ENCODE data around the gene DEF6. TPM values are rescaled to one million over a fixed set of nuclear protein-coding genes. Genes with fewer than 3 reads are reported as not detected.
"Not testable (repeated sequence)": the region's sequence is repeated elsewhere in the genome, so short reads cannot be mapped to it uniquely, and the experiment has no call there.

DEF6 gene
- total RNA-seq, 2 donors from 2014 or later = 8.1 to 12.5 TPM

DNA sequence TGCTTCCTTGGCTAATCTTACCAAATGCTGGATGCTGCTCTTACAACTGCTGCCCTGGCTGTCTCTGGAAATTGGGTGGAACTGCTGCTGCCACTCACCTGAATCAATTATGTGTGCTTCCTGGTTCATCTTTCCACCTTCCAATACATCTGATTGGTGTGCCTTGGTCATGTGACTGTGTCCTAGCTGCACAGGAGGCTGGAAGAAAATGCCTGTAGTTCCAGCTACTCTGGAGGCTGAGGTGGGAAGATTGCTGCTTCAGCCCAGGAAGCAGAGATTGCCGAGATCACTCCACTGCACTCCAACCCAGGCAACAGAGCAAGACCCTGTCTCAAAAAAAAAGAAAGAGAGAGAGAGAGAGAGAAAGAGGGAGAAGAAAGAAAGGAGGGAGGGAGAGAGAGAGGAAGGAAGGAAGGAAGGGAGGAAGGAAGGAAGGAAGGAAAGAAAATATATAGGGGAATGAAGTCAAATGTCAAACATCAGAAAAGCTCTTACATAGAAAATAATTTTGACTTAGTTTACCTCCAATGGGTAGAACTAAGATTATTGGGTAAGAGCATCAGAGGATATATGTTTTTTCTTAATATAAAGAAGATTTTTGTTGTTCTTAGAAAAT, 30.6 kb downstream of the DEF6 start:
- Histone ChIP-seq H3K27me3 (no peaks in the 10 kb centered on the region), H3K4me3 (no peak overlapping the region), H3K9ac (ENCODE audit: low read depth in 2 of 2, low read length in 2 of 2) (no peak overlapping the region), H3K9me3 (no peaks in the 10 kb centered on the region), H3K4me1 (no peaks in the 10 kb centered on the region), H3K36me3 (no peaks in the 10 kb centered on the region), H3K27ac (no peak overlapping the region)
- TF ChIP-seq, protein P1, sequence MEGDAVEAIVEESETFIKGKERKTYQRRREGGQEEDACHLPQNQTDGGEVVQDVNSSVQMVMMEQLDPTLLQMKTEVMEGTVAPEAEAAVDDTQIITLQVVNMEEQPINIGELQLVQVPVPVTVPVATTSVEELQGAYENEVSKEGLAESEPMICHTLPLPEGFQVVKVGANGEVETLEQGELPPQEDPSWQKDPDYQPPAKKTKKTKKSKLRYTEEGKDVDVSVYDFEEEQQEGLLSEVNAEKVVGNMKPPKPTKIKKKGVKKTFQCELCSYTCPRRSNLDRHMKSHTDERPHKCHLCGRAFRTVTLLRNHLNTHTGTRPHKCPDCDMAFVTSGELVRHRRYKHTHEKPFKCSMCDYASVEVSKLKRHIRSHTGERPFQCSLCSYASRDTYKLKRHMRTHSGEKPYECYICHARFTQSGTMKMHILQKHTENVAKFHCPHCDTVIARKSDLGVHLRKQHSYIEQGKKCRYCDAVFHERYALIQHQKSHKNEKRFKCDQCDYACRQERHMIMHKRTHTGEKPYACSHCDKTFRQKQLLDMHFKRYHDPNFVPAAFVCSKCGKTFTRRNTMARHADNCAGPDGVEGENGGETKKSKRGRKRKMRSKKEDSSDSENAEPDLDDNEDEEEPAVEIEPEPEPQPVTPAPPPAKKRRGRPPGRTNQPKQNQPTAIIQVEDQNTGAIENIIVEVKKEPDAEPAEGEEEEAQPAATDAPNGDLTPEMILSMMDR (IDR thresholded peaks at IDR 0.05) = no peak
- no peak for DNase-seq
- intact Hi-C loops (cut with DNase I) = no loop called here

DNA sequence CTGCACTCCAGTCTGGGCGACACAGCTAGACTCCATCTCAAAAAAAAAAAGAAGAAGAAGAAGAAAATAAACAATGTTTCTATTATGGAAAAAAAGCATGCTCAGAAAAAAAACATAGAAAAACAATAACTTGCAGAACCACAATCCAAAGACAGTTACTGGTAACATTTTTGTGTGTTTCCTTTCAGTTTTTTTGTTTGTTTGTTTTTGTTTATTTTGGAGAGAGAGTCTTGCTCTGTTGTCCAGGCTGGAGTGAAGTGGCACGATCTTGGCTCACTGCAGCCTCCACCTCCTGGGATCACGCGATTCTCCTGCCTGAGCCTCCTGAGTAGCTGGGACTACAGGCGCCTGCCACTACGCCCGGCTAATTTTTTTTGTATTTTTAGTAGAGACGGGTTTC, 31.3 kb downstream of the DEF6 start:
- H3K9me3 ChIP-seq; DNase-seq; H3K36me3 ChIP-seq; H3K27me3 ChIP-seq; H3K4me1 ChIP-seq; H3K4me3 ChIP-seq; H3K9ac ChIP-seq (ENCODE audit: low read depth in 2 of 2, low read length in 2 of 2); H3K27ac ChIP-seq; intact Hi-C loops (cut with DNase I): not testable (repeated sequence)

DNA sequence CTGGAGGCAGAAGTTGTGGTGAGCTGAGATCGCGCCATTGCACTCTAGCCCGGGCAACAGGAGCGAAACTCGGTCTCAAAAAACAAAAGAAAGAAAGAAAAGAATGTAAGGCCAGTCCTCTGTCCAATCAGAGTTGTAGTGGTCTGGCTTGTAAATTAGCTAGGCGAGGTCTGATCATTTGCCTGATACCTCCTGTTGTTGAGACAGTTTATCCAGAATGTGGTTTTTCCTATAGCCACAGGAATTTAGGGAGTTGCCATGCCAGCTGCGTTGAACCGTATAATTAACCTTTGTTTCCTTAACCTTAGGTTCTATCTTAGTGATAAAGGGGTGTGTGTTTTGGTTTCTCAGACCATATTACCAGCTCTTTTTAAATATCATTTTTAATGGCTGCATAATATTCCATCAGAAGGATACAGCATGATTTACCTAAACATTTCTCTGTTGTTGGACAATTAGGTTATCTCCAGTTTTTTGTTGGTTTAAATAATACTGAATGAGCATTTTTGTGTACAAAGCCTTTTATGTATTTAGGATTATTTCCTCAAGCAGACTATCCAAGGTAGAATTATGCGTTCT, 33.0 kb downstream of the DEF6 start:
- Histone ChIP-seq H3K9me3 (no peaks in the 10 kb centered on the region), H3K36me3 (no peaks in the 10 kb centered on the region), H3K4me3 (no peak overlapping the region), H3K4me1 (no peaks in the 10 kb centered on the region), H3K27ac (no peak overlapping the region), H3K9ac (ENCODE audit: low read depth in 2 of 2, low read length in 2 of 2) (no peak overlapping the region), H3K27me3 (no peaks in the 10 kb centered on the region)
- no peak for DNase-seq
- intact Hi-C loops (cut with DNase I) = no loop called here
- TF ChIP-seq, protein P1 (IDR thresholded peaks at IDR 0.05) = no peak

DNA sequence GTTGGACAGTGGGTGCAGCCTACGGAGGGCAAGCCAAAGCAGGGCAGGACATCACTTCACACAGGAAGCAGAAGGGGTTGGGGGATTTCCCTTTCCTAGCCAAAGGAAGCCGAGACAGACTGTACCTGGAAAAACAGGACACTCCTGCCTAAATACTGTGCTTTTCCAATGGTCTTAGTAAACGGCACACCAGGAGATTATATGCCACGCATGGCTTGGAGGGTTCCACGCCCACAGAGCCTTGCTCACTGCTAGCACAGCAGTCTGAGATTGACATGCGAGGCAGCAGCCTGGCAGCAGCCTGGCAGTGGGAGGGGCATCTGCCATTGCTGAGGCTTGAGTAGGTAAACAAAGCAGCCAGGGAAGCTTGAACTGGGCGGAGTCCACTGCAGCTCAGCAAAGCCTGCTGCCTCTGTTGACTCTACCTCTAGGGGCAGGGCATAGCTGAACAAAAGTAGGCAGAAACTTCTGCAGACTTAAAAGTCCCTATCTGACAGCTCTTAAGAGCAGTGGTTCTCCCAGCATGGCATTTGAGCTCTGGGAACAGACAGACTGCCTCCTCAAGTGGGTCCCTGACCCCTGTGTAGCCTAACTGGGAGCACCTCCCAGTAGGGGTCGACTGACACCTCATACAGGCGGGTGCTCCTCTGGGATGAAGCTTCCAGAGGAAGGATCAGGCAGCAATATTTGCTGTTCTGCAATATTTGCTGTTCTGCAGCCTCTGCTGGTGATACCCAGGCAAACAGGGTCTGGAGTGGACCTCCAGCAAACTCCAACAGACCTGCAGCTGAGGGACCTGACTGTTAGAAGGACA, 34.7 kb downstream of the DEF6 start:
- intact Hi-C loops (cut with DNase I); H3K9me3 ChIP-seq; H3K4me3 ChIP-seq; H3K4me1 ChIP-seq; H3K36me3 ChIP-seq; H3K27me3 ChIP-seq; H3K9ac ChIP-seq (ENCODE audit: low read depth in 2 of 2, low read length in 2 of 2); H3K27ac ChIP-seq: not testable (repeated sequence)
- TF ChIP-seq, protein P1 (IDR thresholded peaks at IDR 0.05) = peak; percentile 16
- peak; percentile 79 for DNase-seq

DNA sequence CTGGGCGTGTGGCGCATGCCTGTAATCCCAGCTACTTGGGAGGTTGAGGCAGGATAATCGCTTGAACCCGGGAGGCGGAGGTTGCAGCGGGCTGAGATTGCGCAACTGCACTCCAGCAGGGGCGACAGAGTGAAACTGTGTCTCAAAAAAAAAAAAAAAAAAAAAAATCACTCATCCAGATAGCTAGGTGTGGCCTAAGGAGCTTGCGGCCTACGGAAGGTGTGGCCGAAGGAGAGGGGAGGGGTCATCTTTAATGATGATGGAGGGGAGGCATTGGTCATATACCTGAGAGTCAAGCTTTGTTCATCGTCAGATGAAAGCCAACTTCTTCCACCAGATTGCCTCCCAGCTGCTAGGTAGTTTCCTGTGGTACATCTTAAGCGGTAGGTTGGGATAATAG, 43.9 kb downstream of the DEF6 start:
- no peak overlapping the region for H3K27ac ChIP-seq
- no peak overlapping the region for H3K9ac ChIP-seq (ENCODE audit: low read depth in 2 of 2, low read length in 2 of 2)

More for the DNA sequence above, 43.9 kb downstream of the DEF6 start:
- H3K27me3 ChIP-seq = no peaks in the 10 kb centered on the region
- no peaks in the 10 kb centered on the region for H3K9me3 ChIP-seq
- no peaks in the 10 kb centered on the region for H3K36me3 ChIP-seq
- intact Hi-C loops (cut with DNase I) = loop anchor here (5.0 kb wide), 1 partner anchor 44 kb away; the partner anchor contains the start of gene DEF6
- TF ChIP-seq, protein P1 (IDR thresholded peaks at IDR 0.05) = no peak
- H3K4me1 ChIP-seq = peaks cover 7% of the 10 kb centered on the region
- no peak for DNase-seq
- H3K4me3 ChIP-seq = no peak overlapping the region
